ENCODE measurements around the gene PLEKHM3.
A peak's percentile ranks its signal among the peaks of the same experiment; 100 is the strongest.
"Not testable (repeated sequence)": the region's sequence is repeated elsewhere in the genome, so short reads cannot be mapped to it uniquely, and the experiment has no call there.

Gene PLEKHM3

DNA sequence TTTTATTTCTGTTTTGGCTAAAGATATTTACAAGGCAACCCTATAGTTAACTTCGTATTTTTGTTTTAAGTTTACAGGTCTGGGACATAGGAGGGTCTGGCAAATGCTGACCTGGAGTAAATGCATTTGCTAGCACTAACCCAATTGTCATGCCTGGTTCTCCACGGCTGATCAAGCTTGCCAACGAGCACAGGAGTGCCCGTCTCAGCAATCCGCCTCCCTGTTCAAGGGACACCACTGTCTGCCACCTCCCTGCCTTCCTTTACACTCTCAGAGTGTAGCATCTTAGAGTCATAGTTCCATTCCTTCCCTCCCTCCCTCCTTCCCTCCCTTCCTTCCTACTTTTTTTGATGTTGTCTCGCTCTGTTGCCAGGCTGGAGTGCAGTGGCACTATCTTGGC, 104.6 kb downstream of the PLEKHM3 start:
- no peak for DNase-seq

DNA sequence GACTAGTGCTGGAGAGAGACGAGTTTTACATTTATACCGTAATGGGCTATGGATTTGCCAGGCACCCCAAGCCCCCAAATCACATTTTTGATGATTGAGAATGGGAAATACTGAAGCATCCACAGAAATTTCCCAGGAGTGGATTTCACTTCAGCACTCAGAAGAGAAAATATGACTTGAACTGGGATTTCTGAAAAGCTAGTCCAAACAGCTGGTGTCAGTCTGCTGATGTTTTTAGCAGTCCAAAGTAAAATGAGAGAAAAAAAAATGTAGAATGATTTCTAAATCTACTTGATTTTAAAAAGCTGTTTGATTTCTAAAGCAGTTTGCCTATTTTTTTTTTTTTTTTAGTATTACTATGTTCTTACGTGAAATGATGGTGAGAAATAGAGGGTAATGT, 105.0 kb downstream of the PLEKHM3 start:
- DNase-seq, result no peak

DNA sequence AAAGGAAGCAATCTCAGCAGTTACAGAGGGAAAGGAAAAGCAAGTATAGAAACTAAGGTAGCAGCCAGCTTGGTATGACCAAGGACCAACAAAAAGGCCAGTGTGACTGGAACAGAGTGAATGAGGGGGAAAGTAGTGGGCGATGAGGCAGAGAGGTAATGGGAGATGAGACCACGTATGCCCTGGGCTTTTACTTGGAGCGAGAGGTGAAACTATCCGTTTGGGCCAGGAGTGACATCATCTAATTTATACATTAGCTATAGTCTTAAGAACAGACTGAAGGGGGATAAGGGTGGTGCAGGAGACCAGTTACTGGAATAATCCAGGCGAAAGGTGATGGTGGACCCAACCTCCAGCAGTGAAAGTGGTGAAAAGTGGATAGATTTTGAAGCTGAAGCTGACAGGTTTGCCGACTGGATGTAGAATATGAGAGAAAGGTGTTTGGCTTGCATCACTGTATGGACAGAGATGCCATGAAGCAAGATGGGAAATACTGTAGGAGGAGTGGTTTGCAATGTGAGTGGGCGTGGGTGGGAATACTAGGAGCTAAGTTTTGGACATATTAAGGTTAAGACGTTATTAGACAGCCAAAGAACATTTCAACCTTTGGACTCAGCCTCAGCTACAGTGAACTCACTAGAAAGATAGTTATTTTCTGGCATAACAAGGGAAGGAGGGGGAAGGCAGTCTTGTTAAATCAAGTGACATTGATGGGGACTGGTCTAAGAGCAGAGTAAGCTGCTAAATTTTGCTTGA, 106.0 kb downstream of the PLEKHM3 start:
- no peak for DNase-seq

DNA sequence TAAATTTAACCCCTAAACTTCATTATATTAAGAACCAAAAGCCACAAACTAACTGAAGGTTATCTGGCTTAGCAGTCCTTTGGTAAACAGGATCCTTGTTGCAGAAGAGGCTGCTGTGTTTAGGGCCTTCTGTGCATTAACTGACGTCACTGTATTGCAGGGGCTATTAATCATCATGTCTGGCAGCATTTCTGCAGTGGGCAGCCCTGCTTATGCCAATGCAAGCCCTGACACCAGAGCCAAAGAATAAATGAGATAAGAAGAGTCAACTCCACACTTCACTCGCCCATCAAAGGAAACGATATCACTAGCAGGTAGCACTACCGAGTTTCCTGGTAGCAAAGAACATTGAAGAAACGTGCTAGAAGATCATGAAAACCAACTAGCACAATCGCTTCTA, 110.6 kb downstream of the PLEKHM3 start:
- DNase-seq, result no peak

DNA sequence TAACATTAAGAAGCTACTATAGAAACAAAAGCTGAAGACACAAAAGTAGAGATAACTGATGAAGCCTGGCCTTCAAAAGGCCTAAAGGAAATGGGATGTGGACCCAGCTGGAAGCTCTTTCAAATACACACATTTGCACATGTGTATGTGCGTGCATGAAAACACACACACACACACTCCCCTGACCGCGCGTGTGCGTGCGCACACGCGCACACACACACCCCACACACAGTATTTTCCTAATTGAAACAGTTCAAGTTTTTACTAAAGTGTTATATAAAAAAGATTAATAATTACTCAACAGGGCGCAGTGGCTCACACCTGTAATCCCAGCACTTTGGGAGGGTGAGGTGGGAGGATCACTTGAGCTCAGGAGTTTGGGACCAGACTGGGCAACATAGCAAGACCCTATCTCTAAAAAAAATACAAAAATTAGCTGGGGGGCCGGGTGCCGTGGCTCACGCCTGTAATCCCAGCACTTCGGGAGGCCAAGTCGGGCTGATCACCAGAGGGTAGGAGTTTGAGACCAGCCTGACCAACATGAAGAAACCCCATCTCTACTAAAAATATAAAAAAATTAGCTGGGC, 111.5 kb downstream of the PLEKHM3 start:
- no peak for DNase-seq

DNA sequence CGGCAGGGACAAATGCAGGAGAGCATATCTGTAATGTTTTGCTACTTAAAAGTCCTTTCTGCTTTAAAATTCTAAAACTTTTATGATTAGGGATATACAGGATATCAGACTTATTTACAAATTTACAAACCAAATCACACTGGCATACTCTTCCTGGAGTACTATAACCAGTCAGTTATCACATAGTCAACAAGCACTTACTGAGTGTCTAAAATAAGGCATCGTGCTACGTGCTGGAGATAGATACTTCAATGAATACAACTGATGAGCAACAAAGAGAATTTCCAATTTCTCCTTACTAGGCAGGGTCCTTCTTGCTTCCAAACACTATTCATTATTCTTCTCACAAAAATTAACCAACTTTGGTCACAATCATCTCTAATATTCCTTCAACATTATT, 113.5 kb downstream of the PLEKHM3 start:
- no peak for DNase-seq

DNA sequence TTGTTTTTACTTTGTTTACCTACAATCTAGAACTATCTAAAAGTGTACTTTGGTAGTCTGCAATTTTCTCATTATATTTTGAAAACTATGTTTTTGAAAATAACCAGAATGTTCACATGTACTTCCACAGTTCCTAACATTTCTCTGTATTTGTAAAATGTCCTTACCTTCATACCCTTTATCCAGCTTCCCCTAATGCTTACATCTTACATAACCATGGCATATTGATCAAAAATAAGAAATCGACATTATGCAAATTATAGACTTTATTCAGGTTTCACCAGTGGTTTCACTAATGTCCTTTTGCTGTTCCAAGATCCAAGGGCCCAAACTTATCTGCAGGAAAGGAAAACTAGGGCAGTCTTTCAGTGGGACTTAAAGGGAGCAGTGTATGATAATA, 114.1 kb downstream of the PLEKHM3 start:
- DNase-seq, result no peak

DNA sequence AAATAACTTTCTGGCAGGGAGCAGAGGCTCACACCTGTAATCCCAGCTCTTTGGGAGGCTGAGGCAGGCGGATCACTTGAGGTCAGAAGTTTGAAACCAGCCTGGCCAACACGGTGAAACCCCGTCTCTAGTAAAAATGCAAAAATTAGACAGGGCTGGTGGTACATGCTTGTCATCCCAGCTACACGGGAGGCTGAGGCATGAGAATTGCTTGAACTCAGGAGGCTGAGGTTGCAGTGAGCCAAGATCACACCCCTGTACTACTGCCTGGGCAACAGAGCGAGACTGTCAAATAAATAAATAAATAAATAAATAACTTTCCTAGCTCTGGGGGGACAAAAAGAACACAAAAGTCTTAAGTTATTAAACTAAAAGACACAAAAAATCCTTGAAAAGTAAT, 118.8 kb downstream of the PLEKHM3 start:
- not testable (repeated sequence) for DNase-seq

DNA sequence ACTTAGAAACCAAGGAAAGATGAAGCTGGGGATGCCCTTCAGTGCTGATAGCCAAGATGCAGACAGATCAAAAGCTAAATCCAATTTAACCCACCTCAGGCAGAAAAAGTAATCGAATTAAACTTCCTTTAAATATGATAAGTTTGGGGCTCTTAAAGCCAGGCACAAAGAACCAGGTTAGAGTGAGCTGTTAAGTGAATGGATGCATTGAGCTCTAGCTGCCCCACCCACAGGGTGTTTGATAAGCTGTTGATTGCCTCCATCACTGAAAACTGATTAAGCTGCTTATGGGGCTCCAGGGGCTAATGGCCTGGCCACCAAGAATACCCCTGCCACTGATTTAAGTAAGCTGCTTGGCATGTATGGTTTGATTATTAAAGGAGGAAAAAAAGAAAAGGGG, 119.8 kb downstream of the PLEKHM3 start:
- DNase-seq, result no peak

DNA sequence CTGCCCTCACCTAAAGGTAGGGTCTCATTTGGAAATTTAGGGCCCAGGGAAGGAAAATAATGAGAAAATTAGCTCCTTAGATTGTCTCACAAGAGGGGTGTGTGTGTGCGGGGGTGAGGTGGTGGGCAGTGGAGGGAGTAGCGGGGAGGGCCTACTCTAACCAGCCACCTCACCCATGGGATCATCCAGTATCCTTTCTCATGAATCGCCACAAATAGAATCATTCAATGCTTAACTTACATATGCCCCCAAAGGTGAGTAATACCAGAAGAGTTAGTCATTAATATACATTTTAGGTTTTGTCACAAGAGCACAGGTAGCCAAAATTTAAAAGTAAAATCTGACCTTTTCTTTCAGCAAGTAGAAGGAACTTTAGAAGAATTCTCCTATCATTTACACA, 122.1 kb downstream of the PLEKHM3 start:
- DNase-seq, result no peak

DNA sequence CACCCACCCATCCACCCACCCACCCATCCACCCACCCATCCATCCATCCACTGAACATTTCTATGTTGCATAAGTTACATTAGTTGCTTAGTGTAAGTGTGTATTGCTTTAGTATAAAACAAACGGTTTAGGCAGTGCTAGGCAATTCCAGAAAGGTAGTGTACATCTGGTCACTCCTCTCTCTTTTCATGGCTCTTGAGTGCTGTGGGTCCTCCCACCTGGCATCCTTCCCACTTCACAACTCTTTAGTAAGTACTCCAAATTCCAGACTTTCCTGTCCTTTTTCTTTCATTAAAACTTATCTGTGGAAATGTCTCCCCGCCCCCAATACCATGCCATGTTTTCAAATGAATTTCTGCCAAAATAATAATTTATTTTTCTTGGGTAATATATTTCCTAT, 122.5 kb downstream of the PLEKHM3 start:
- DNase-seq, result no peak

DNA sequence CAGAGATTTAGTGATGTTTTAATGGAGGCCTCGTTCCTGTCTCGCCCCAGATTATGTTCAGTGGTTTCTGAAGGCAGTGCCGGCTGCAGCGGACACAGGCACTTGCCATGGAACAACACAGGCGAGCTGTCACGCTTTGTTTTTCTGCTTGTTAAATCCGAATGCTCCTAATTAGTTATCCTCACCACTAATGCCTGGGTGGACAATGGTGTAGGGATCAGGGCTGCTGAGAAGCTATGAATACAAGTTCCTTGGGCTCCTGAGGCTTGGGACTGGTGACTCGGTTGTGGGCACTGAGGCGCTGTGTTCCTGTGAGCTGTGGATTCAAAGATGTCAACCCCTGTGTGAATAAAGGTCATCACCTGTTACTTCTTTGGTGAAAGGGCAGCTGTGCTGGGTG, 123.5 kb downstream of the PLEKHM3 start:
- no peak for DNase-seq

DNA sequence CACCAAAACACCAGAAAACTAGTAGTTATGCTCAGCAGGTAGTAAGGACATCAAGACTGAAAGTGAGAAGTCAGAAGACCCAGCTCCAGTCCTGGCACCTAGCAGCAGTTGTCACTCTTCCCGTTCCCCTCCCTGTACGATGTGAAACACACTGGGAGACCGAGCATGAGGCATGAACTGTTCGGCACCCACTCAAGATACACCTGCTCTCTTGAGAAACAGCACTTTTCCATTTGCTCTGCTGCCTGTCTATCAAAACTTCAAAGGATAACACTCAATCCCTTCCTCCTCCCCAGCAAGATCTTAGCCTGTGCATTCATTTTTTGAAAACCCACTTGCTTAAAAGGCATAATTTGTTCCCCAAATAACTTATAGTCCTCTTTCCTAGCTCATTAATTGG, 123.9 kb downstream of the PLEKHM3 start:
- DNase-seq, result no peak

DNA sequence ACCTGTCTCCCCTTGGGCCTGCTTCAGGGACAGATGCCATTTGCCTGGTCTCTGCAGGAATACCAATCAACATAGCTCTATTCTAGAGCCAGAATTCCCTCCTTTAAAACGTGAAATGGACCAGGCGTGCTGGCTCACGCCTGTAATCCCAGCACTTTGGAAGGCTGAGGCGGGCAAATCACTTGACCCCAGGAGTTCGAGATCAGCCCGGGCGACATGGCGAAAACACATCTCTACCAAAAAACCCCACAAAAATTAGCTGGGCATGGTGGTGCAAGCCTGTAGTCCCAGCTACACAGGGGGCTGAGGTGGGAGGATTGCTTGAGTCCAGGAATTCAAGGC, 127.0 kb downstream of the PLEKHM3 start:
- no peak for DNase-seq

DNA sequence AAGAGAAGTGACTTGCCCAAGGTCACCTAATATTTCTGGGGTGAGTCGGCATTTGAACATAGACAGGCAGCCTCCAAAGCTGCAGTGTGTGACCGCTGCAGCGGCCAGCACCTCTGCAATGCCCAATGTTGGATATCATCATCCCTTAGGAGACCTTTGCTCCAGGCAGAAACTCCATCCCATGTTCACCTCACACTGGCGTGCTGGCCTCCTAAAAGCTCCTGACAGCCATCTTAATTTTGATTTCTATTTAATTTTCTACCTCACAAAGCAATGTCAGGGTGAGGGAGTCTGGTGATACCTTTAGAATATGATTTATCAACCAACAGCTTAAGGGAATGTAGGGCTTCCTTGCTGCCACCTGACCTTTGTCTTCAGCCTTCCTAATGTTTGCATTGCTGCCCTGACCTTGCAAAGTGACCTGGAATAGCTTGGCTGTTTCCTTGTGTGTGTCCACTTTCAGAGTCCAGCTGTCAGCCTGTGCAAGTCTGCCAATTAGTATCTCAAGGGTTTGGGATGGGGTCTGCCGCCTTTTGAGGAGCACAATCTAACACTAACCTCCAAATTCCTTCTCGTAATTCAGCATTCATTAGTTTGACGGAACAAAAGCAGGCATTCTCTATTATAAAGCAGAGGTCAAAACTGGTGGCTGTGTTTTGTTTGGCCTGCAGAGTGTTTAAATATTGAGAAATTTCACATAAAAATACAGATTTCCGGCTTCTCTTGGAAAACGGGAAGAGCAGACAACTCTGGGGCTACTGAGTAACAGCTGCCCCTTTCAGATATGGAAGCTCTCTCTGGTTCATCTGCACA, 127.6 kb downstream of the PLEKHM3 start:
- DNase-seq, result no peak

DNA sequence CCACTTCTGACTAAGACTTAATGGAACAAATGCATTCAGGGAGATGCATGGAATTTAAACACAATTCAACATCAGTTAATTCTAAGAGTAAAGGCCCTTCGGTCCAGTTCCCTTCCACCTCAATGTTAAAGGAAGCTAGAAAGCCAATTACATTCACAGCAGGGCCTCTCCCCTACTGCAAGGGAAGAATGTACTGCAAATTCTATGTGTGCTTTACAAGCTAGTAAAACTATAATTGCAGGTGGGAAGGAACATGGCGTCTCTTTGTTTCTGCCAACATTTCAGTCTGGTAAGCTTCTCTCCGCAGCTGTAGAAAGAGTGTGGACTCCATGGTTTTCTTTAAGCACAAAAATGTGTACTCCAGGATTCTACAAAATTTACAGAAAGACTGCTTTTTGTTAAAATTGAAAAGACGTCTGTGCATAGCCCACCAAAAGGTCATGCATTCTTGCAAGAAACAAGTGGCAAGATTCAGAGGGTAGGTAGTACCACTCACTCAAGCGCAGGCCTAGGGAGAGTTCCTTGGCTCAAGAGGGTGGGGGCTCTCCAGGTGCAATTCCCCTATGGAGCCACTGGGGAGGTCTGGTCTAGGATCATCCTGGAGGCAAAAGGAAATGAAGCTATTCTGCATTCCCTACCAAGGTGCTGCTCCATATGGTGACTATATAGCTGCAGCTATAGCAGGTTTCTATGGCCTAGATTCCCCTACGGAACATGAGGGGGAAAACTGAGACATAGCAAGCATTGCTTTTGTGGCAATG, 128.6 kb downstream of the PLEKHM3 start:
- DNase-seq, result no peak

DNA sequence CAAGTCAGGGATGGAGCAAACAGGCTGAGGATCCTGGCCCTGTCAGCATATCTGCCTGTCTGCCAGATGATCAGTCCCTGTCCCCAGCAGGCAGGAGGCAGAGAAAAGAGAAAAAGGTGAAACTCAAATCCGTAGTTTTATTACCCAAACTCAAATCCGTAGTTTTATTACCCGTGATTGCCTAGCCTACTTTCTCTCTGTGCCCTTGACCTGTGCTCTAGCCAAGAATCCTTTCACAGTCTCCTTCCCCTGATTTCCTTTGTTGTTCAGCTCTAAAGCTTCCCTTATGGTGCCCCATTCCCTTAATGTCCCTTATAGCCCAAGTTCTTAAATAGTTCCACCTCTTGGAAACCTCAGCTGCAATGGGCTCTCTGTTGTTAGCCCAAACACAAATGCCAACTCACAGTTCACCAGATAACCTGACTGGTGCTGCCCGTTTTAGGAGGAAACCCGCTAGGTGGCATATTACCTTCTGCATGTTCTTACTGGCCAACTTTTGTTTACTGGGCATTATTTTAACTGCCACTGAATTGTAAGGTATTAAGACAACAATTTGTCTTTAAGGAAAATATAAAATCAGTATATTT, 130.0 kb downstream of the PLEKHM3 start:
- DNase-seq, result no peak

DNA sequence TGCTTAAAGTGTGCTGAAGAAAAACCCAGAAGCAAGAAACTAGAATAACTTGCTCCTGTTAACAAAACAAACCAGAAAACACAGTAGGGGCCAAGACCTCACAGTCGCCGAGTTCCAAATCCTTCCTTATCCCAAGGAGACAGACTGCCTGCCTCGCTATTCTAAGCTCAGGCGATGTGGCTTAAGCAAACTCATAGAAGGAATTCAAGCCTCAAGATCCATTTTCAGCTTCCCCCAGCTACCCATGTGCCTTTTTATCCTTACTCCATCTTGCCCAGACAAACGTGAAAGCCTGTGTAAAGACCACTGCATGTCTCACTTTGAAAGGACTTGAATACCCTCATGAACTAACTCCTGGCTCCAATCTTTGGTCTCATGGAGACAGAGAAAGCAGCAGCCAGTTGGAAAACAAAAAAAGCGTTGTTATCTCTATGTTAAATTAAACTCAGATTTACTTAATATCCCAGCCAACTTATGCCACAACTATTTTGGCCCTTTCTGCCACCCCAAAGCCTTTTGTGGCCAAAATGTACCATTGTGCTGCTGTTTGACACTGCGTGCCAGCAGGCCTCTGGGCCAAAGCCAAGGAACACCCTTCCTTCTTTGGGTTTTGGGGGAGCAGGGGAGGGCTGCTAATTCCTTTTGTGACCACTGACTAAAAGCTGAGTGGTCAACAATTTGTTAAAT, 132.5 kb downstream of the PLEKHM3 start:
- peak; percentile 54 for DNase-seq

DNA sequence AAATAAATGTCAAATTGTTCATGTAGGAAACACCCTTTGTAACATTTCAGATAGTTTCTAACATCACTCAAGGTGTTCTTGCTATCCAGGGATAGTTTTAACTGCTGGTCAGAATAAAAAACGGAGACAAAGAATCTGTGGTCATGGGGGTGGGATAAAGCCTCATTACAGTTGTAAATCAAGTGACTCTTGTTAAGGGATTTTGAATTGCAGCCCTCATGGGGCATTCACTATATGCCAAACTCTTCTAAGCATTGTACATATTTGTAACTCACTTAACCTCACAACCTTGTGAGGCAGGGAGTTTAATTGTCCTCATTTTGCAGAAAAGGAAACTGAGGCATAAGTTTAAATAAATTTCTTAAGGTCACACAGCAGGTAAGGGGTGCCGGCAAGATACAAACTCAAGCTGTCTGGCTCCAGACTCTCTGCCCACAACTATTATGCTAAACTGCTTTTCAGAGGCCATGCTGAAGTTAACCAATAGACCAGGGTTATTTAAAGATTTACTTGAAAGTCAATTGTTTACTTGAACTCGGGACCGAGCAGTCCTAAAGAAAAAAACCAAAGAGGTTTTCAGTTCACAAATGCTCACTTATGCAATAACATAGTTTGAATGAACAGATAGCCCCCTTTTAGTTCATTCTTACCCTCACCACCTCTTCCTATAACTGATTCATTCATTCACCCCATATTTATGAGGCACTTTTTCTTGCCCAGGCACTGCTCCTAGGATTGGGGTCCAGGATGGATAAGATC, 134.1 kb downstream of the PLEKHM3 start:
- DNase-seq, result no peak

DNA sequence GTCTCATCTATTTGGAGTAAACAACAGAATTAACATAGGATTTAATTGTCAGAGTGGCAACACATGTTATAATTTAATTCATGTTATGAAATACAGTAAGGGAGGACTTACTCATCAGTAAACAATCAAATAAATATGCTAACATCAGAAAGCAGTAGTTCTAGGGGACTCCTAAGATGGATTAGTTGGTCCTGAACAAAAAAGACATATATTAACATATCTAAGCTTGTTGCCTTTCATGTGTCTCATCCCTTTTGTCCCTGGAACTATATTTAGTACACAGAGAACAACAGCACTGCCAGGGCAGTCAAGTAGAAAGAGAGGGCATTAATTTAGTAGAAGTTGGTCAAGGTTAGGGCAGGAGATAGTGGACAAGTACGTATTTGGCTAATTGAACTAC, 137.8 kb downstream of the PLEKHM3 start:
- DNase-seq, result no peak

DNA sequence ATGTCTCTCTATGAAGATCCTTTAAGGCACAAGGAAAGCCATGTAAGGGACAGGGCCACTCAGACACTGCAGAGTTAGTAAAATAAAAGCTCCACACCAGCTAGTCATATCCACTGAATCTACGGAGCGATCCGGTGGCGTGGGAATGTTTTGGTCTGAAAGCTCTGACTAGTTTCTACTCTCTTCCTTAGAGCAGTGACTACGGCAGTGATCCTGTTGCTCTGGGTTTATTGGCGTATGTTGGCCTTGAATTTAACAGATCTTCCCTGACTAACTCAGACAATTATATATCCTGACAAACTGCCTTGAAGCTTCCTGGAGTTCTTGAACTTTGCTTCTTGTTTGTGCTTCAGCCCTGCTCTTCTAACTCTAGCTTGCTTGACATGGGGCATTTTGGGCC, 140.3 kb downstream of the PLEKHM3 start:
- no peak for DNase-seq

DNA sequence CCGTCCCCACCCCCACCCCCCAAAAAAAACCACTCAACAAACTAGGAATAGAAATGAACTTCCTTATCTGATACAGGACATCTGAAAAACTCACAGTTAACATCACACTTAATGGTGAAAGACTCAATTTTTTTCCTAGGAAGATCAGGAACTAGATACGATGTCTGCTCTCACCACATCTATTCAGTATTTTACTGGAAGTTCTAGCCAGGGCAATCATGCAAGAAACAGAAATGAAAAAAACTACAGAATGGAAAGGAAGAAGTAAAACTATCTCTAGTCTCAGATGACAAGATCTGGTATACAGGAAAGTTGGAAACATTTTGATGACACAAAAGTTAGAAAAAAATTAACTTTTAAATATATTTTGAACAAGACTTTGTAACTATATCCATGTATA, 141.2 kb downstream of the PLEKHM3 start:
- DNase-seq, result no peak
